ENCODE data around the gene LPO.

Gene LPO

GRCh38 chr17:58229384-58229783, 9.0 kb upstream of the LPO start:
- DNase-seq (ENCODE audit: low spot score): no peak

- no peak for DNase-seq (ENCODE audit: low spot score)
Observed at GRCh38 chr17:58229881-58230280, 8.5 kb upstream of the LPO start.

- DNase-seq (ENCODE audit: low spot score): no peak
Observed at GRCh38 chr17:58231641-58232040, 6.7 kb upstream of the LPO start.

GRCh38 chr17:58232707-58233156, 5.7 kb upstream of the LPO start:
- peak; percentile 21 for DNase-seq (ENCODE audit: low spot score)

- no peak for DNase-seq (ENCODE audit: low spot score)
Observed at GRCh38 chr17:58233543-58233942, 4.8 kb upstream of the LPO start.

GRCh38 chr17:58234512-58234911, 3.9 kb upstream of the LPO start:
- no peak for DNase-seq (ENCODE audit: low spot score)

- DNase-seq (ENCODE audit: low spot score): no peak
Observed at GRCh38 chr17:58235821-58236220, 2.6 kb upstream of the LPO start.

GRCh38 chr17:58236394-58236793, 2.0 kb upstream of the LPO start:
- no peak for DNase-seq (ENCODE audit: low spot score)

- no peak for DNase-seq (ENCODE audit: low spot score)
Observed at GRCh38 chr17:58239987-58240386, 1.6 kb downstream of the LPO start.

- DNase-seq (ENCODE audit: low spot score): no peak
Observed at GRCh38 chr17:58242171-58242784, 3.9 kb downstream of the LPO start.

GRCh38 chr17:58244963-58245362, 6.6 kb downstream of the LPO start:
- no peak for DNase-seq (ENCODE audit: low spot score)

GRCh38 chr17:58245428-58246103, 7.2 kb downstream of the LPO start:
- DNase-seq (ENCODE audit: low spot score): no peak

GRCh38 chr17:58246104-58246740, 7.8 kb downstream of the LPO start:
- DNase-seq (ENCODE audit: low spot score): no peak

GRCh38 chr17:58246781-58247180, 8.4 kb downstream of the LPO start:
- DNase-seq (ENCODE audit: low spot score): no peak

GRCh38 chr17:58247511-58248363, 9.4 kb downstream of the LPO start:
- DNase-seq (ENCODE audit: low spot score): no peak

GRCh38 chr17:58248955-58249269, 10.5 kb downstream of the LPO start:
- DNase-seq (ENCODE audit: low spot score): no peak

GRCh38 chr17:58249270-58250133, 11.1 kb downstream of the LPO start:
- peak; percentile 46 for DNase-seq (ENCODE audit: low spot score)

- DNase-seq (ENCODE audit: low spot score): no peak
Observed at GRCh38 chr17:58250344-58251011, 12.1 kb downstream of the LPO start.

GRCh38 chr17:58252141-58252540, 13.8 kb downstream of the LPO start:
- DNase-seq (ENCODE audit: low spot score): no peak

GRCh38 chr17:58253082-58253481, 14.7 kb downstream of the LPO start:
- DNase-seq (ENCODE audit: low spot score): no peak

- no peak for DNase-seq (ENCODE audit: low spot score)
Observed at GRCh38 chr17:58254803-58255202, 16.4 kb downstream of the LPO start.
